ENCODE results near the gene FMN1.
A peak's percentile ranks its signal among the peaks of the same experiment; 100 is the strongest.

FMN1 gene, protein sequence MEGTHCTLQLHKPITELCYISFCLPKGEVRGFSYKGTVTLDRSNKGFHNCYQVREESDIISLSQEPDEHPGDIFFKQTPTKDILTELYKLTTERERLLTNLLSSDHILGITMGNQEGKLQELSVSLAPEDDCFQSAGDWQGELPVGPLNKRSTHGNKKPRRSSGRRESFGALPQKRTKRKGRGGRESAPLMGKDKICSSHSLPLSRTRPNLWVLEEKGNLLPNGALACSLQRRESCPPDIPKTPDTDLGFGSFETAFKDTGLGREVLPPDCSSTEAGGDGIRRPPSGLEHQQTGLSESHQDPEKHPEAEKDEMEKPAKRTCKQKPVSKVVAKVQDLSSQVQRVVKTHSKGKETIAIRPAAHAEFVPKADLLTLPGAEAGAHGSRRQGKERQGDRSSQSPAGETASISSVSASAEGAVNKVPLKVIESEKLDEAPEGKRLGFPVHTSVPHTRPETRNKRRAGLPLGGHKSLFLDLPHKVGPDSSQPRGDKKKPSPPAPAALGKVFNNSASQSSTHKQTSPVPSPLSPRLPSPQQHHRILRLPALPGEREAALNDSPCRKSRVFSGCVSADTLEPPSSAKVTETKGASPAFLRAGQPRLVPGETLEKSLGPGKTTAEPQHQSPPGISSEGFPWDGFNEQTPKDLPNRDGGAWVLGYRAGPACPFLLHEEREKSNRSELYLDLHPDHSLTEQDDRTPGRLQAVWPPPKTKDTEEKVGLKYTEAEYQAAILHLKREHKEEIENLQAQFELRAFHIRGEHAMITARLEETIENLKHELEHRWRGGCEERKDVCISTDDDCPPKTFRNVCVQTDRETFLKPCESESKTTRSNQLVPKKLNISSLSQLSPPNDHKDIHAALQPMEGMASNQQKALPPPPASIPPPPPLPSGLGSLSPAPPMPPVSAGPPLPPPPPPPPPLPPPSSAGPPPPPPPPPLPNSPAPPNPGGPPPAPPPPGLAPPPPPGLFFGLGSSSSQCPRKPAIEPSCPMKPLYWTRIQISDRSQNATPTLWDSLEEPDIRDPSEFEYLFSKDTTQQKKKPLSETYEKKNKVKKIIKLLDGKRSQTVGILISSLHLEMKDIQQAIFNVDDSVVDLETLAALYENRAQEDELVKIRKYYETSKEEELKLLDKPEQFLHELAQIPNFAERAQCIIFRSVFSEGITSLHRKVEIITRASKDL (N-terminal part only)

DNA sequence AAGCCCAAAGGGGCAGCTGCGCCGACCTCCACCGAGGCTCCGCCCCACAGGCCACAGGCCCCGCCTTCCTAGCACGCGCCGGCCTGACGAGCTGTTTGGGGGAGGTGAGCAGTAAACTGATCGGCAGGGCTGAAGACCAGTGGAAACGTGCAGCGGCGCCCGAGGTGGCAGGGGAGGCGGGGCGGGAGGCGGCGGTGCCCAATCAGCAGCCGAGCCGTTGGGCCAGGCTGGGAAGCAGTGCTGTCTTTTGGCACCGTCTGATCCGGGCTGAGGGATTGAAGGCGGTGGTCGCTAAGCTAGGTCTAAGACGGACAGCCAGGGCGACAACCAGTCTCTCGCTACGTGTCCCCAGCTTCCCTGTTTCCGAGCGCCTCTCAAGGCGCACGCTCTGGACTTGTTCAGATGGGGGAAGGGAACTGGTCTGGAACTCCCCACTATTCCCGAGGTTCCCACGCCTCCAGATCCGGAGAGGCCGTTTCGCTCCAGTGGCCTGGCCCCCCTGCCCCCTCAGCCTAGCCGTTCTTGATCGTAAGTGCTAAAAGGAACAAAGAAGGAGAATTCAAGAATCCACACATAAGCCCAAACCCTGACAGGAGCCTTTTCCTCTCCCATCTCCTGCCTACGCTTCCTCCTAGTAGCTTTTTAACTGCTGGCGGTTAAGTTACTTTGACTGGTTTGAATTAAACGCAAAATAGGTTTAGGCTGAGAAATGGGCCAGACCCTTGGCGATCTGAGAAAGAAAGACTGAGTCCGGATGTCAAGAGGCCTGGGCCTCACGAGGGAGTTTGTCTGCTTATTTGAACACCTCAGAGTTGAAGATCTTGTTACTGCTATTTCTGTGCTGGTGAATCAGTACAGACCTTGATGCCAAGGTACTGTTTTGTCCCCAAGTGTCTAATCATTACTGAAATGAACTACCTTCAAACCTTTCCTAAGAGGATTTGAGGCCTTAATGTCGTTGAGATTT, at the start of gene FMN1:
FMN1 (minus strand) TSS at position 11 of the 967 bp plus-strand sequence. CDS start 39,800 bp downstream, outside the sequence.
- DNase-seq = peak; percentile 94

DNA sequence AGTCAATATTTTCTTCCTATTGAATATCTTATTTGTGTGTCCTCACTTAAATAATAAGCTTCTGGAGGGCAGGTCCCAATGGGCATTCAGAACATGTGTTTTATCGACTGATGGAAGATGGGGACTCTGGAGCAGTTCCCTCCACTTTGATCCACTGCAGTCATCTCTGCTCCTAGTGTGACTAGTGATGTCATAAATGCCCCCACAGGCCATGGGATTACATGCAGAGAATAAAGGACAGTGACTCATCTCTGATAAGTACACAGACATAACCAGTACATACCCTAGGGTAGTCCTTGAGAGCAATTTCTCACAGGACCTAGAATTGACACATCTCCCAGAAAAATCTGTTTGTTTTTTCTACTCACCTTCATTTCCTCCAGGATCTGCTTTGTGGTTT, 49.4 kb upstream of the FMN1 start:
- no peak for DNase-seq

DNA sequence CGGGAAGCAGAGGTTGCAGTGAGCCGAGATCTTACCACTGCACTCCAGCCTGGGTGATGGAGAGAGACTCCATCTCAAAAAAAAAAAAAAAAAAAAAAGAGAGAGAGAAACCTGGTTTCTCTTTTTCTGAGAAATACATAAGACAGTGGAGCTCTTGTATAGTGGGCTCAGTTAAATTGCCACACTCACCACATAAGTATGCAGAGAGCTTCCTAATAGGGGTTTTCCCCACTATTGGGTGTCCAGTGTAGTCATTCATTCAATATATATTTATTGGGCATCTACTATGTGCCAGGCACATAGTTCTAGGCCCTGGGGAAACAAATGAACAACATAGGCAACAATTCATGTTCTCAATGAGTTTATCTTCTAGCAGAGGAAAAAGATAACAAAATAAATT, 48.9 kb upstream of the FMN1 start:
- no peak for DNase-seq

DNA sequence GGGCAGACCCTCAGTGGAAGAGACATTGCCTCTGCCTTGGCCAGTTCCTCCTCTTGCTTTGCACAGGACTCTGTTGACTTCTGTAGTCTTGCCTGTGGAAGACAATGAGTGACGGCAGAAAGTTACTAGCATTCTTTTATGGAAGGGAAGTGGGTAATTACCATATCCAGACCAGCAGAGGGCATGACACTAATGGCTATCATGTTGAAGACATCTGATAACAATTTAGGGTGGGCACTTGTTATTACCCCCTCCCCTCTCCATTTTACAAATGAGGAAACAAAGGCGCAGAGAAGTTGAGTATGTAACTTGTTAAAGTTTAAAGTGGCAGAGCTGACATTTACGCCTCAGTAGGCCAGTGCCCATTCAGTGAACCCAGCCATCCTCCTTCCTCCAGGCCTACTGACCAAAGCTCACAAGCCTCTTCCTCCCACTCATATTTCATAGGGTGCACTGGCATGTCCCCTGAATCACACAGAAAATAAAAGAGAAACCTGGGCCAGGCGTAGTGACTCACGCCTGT, 48.2 kb upstream of the FMN1 start:
- DNase-seq = no peak

DNA sequence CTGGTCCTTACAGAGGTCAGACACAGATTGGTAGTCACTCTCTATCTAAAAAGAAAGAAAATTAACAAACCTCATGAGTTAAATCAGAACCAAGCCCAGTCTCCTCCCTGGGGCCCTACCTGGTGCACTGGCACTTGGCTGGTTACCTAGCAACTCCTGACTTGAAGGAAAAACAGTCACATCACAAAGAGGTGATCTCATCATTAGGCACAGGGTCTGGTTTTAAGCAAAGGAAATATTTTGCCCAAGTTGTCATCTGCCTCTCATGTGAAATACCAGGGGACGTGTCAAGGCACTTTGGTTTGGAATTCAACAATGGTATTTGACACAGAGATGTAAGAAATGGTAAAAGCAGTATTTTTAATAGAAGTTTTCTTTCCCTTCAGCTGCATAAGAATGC, 47.7 kb upstream of the FMN1 start:
- DNase-seq = no peak

DNA sequence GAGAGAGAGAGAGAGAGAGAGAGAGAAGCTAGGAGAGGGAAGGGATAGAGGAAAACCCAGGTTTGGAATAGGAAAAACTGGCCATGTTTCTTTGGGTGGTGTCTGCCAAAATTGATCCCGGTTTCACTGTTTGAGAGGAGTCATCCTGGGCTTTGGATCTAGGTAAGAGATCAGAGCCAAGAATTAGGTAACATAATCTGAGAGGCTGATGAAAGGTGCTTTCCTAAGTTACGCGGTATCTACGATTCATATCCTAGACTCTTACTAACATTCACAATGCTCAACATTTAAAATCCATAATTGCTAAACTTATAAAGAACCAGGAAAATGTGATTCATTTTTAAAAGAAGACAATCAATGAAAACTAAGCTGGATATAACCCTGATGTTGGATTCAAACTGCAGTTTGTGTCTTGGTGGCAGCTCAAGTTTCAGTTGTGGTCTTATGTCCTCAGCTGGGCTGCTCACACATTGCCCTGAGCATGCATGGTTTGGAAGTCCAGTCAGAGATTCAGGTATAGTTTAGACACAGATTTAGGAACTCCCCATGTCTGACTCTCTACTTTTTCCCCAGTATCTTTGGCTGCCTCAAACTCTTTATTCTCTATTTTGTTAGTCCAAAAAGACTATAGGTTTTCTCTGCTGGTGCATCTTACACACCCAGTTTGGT, 42.5 kb upstream of the FMN1 start:
- DNase-seq = no peak

DNA sequence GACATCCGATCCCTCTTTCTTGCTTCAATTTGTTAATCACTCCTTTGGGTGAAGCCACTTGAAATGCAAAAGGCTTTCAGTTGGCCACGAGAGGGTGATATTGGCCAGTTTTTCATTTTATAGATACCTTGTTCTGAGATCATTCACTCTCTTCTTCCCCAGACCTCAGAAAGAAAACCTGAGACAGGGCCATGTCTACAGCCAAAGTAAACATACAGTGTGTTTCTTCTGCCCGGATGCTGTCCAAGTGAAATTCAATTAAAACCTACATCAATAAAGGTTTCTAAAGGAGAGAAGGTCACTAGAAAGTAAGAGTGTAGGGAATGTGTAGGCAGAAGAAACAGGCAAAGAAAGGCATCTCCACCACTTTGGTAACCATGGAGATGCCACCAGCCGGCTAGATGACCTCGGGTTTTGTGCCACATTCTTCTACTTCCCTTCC, 39.5 kb upstream of the FMN1 start:
- peak; percentile 25 for DNase-seq

DNA sequence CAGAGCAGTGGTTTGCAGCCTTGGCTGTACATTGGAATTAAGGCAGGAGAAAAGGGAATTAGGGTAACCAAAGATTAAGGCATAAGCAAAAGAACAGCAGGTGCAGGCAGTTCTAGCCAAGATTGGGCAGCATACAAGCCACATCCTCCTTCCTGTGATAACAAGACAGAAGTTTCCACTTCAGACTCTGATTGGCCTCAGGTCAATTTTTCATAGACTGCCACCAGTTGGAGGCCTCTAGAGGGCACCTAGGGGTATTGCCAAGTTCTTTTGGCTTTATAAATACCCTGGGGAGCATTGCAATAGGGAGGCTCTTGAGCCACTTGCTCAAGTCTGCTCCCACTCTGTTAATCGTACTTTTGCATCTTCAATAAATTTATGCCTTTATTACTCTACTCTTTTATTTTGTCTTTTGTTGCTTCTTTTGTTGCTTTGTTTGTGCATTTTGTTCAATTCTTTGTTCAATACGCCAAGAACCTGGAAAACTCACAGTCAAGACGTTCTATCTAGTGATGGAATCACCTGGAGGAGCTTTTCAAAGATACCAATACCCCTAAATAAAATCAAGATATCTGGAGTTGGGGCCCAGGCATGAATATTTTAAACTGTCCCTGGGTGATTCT, 32.2 kb upstream of the FMN1 start:
- peak; percentile 58 for DNase-seq

DNA sequence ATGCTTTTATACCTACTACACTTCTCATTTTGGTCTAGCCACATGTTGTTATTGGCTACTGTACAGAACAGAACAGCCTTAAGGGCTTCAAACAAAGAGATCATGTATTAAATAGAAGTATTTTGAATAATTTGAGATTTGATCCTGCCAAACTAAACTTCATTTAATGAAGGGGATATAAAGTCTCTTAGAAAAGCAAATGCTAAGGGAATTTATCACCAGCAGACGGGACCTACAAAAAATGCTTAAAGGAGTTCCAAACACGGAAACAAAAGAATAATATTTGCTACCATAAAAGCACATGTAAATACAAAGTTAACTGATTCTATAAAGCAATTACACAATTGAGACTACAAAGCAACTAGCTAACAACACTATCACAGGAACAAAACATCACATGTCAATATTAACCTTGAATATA, 23.6 kb upstream of the FMN1 start:
- DNase-seq = peak; percentile 85

DNA sequence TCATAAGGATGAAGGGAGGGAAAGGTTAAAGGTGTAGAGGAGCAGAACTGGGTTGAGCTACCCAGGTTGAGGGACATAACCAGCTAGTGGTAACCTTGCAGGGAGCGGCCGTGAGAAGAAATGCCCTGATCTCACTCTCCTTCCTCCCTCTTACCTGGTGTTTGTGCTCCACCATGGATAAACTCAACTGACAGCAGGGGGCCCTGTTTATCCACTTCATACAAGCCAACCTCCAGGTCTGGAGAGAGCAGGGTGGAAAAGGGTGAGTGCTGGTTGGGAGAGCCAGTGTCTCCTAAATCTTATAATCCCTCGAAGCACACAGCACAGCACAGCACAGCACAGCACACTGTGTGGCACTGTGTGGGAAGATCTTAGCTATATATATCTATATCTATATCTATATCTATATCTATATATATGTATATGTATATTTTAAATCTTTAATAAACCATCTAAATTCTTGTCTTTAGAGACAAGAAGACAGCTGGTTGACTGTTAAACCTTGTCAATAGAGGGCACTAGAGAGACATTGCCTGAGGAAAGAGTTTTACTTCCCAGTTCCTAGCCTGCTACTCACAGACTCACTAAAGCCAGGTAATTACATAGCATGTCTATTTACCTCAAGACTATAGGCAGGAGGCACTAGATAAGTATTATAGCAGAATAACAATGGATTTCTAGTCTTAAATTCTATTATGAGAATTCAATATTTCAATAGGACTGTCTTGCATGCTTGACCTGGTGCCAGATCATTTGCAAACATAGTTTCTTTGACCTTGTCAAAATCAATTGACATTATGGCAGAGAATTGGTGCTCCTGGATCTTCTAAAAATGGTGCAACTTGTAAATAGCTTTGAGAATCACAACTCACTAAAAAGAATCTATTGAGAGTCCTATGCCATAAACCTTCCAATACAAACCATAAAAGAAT, 21.7 kb upstream of the FMN1 start:
- no peak for DNase-seq

DNA sequence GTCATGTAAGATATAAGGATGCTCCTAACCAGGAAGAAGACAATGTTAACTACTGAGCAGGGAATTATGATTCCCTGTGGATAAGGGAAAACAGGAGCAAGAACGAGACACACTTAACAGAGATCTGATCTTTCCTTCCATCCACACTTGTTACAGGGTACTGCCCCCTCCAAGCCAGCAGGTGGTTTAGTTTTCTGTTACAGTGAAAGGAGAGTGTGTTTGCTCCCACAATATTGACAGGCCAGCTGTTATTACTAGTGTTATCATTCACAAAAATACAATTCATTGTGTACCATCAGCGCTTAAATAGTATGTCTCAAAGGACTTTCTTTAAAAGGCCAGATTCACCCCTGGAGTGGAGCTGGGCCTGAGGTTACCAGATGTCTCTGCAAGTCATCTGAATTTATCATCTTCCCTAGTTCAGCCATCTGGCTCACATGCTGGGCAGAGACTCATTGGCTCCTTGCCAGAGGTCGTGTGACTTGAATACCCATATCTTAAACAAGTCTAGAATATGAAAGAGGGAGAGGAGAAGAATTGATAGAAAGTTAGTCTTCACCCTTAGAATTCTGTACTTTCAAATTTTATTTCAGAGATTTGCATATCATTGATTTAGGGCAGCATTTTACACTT, 16.8 kb upstream of the FMN1 start:
- DNase-seq = peak; percentile 60

DNA sequence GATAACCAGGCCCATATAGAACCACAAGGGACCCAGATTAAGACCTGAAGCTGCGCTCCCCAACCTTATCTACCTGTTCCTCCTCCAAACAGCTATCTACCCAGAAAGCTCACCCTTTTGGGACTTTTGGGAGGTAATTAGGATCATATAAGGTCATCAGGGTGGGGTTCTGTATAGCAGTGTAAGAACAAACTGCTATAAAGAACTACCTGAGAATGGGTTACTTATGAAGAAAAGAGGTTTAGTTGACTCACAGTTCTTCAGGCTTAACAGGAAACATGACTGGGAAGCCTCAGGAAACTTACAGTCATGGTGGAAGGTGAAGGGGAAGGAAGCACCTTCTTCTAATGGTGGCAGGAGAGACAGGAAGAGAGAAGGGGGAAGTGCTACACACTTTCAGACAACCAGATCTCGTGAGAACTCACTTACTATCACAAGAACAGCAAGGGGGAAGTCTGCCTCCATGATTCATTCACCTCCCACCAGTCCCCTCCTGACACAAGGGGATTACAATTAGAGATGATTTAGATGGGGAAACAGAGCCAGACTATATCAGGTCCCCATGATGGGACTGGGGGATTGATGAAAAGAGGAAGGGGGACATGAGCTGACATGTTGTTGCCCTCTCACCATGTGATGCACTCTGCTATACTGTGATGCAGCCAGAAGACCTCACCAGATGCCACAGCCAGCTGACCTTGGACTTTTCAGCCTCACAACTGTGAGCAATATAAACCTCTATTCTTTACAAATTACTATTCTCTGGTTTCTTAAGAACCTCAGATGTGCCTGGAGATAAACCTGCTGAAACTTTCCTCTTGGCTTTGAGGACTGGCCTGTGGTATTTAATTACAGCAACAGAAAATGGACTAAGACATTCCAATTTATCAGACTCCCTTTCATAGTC, 15.3 kb upstream of the FMN1 start:
- no peak for DNase-seq

DNA sequence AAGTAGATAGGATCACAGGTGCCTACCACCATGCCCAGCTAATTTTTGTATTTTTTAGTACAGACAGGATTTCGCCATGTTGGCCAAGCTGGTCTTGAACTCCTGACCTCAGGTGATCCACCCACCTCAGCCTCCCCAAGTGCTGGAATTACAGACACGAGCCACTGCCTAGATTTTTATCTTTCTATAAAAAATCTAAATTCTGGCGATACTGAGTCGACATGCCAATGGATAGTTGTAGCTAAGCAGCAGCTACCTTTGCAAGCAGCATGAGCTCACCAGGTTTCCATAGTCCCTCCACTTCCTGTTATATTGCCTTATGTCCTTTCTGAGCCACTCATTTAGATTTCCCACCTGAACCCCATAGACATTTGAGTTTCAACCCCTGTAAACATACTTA, 13.1 kb upstream of the FMN1 start:
- no peak for DNase-seq

DNA sequence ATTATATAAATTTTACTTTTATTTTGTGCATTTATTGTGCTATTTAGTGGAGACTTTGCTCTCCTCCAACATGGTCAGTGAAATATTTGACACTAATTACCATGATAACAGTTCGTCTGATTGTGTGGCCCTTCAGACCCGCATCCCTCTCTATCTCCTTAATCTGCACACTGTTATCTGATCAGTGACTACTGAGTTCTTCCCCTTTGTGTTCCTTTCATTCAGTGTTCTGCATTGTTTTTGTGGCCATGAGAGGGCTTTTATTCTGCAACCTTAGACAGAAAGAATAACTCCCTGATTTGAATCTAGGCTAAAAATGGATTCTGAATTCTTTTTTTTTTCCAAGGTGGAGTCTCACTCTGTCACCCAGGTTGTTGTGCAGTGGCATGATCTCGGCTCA, 11.9 kb upstream of the FMN1 start:
- DNase-seq = no peak

DNA sequence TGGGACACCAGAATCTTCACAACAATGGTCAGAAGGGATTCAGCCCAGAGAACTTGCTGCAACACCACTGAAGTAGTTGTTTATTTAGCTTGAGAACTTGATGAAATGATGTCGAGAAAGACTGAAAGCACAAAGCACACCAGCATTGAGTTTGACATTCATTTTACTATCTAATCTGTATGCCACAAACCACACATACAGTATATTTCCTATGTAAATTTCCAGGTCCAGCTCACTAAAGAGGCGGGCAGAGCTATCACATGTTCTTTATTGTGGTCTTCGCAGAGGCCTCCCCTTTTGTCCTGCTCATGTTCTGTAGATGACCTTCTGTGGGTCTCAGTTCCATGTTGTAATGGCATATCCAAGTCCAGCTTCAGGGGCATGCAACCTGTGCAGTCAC, 10.4 kb upstream of the FMN1 start:
- no peak for DNase-seq

DNA sequence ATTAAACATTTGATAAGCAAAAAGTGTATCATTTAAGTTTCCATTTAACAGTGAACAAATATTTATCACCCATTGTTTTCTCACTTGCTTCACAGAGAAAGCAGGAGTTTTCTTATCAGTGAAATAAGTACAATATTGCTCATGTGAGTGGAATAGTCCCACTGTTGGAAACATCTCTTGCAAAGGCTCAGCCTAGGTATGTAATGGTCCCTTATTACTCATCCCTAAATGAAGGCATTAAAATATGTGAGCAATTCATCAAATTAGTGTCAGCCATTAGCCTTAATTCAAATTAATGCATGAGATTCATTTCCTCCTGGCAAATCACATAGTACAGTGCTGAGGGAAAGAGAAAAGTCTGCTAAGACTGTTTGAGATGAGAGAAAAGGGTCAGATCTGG, 9.6 kb upstream of the FMN1 start:
- DNase-seq = no peak

DNA sequence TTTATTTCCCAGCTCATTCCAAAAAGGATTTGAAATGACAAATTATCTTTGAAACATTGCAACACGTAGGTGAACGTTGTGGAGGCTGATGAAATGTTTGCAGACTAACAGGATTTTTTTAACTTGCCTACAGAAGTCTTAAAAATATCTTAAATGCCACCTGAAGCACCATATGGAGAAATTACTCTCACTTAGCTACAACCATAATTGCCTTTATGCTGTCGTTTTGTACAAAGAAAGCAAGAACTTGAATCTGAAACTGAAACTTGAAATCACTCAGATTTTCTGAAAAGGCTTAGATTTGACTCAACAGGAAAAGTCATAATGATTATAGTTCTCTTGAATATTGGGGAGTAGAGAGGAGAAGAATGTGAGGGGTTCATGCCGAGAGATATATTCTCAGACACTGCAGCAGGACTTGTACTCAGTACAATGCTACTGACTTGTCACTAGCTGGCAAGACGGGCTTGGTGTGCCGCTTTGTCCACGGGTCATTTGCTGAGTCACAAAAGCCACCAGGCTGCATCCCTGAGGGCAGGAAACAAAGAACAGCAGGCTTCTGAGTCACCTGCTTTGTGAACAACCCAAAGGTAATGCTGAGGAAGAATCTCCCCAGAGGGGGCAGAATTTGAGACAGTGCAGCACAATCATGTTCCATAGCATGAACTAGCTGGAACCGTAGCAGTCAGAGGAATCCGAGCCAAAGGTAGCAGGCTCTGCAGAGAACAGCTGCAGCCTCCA, 7.1 kb upstream of the FMN1 start:
- peak; percentile 74 for DNase-seq
